ENCODE measurements around the gene IGLL1. TPM values are rescaled to one million over a fixed set of nuclear protein-coding genes. Genes with fewer than 3 reads are reported as not detected.
"Not testable (repeated sequence)": the region's sequence is repeated elsewhere in the genome, so short reads cannot be mapped to it uniquely, and the experiment has no call there.

The IGLL1 gene
- total RNA-seq, 2 experiments from 2014 or later = not detected

GRCh38 chr22:23541849-23542281, 38.2 kb downstream of the IGLL1 start:
- H3K4me1 ChIP-seq (ENCODE audit: insufficient read depth, low read length, poor library complexity, severe bottlenecking); BruUV-seq (replicated peaks); H3K36me3 ChIP-seq (ENCODE audit: insufficient read depth, low read length); H3K9me2 ChIP-seq (ENCODE audit: insufficient read depth, low read length); POLR2A ChIA-PET; H3K4me2 ChIP-seq (ENCODE audit: low read length); H3K9me3 ChIP-seq (ENCODE audit: low read length); H3K4me3 ChIP-seq (ENCODE audit: low read depth, low read length, poor library complexity, severe bottlenecking); H3K27ac ChIP-seq (ENCODE audit: low read depth, low read length, poor library complexity, severe bottlenecking); CTCF ChIA-PET (ENCODE audit: unreplicated experiment); H3K79me2 ChIP-seq (ENCODE audit: insufficient read depth, low read depth, low read length); H4K20me1 ChIP-seq (ENCODE audit: insufficient read depth, low read length); H2AFZ ChIP-seq (ENCODE audit: low read length): not testable (repeated sequence)
- peak; percentile 84 for TF ChIP-seq CTCF (conservative IDR thresholded peaks at IDR 0.05; ENCODE audit: low read length)
- intact Hi-C loops (cut with micrococcal nuclease; ENCODE audit: unreplicated experiment) = loop anchor here (1.0 to 5.0 kb wide), 3 partner anchors 49 to 306 kb away; partner anchors contain the start of gene CHCHD10
- peak; percentile 53 for DNase-seq (ENCODE audit: low spot score)

- peaks cover 18% of the 10 kb centered on the region for H3K4me1 ChIP-seq (ENCODE audit: insufficient read depth, low read length, poor library complexity, severe bottlenecking)
- H3K36me3 ChIP-seq (ENCODE audit: insufficient read depth, low read length); POLR2A ChIA-PET; H3K4me3 ChIP-seq (ENCODE audit: low read depth, low read length, poor library complexity, severe bottlenecking); H2AFZ ChIP-seq (ENCODE audit: low read length); CTCF ChIA-PET (ENCODE audit: unreplicated experiment); H3K4me2 ChIP-seq (ENCODE audit: low read length); BruUV-seq (replicated peaks); H3K9me2 ChIP-seq (ENCODE audit: insufficient read depth, low read length); H4K20me1 ChIP-seq (ENCODE audit: insufficient read depth, low read length); H3K27ac ChIP-seq (ENCODE audit: low read depth, low read length, poor library complexity, severe bottlenecking); DNase-seq (ENCODE audit: low spot score); H3K79me2 ChIP-seq (ENCODE audit: insufficient read depth, low read depth, low read length); H3K9me3 ChIP-seq (ENCODE audit: low read length): not testable (repeated sequence)
- intact Hi-C loops (cut with micrococcal nuclease; ENCODE audit: unreplicated experiment) = loop anchor here (1.0 to 5.0 kb wide), 3 partner anchors 50 to 307 kb away; partner anchors contain the start of gene CHCHD10
These were observed 39.3 kb downstream of the IGLL1 start for GRCh38 chr22:23540837-23541236.

- H4K20me1 ChIP-seq (ENCODE audit: insufficient read depth, low read length); POLR2A ChIA-PET; H3K4me3 ChIP-seq (ENCODE audit: low read depth, low read length, poor library complexity, severe bottlenecking); H3K27ac ChIP-seq (ENCODE audit: low read depth, low read length, poor library complexity, severe bottlenecking); DNase-seq (ENCODE audit: low spot score); H2AFZ ChIP-seq (ENCODE audit: low read length); BruUV-seq (replicated peaks); H3K9me3 ChIP-seq (ENCODE audit: low read length); CTCF ChIA-PET (ENCODE audit: unreplicated experiment); H3K36me3 ChIP-seq (ENCODE audit: insufficient read depth, low read length); H3K4me2 ChIP-seq (ENCODE audit: low read length); H3K9me2 ChIP-seq (ENCODE audit: insufficient read depth, low read length); H3K79me2 ChIP-seq (ENCODE audit: insufficient read depth, low read depth, low read length): not testable (repeated sequence)
- H3K4me1 ChIP-seq (ENCODE audit: insufficient read depth, low read length, poor library complexity, severe bottlenecking) = peaks cover 28% of the 10 kb centered on the region
- intact Hi-C loops (cut with micrococcal nuclease; ENCODE audit: unreplicated experiment) = loop anchor here (1.0 to 5.0 kb wide), 3 partner anchors 138 to 227 kb away; partner anchors contain the start of gene CHCHD10
These were observed 40.3 kb downstream of the IGLL1 start for GRCh38 chr22:23539839-23540198.

- ChIA-PET CTCF (ENCODE audit: unreplicated experiment) (no interaction called here), POLR2A (no interaction called here)
- Histone ChIP-seq H3K9me2 (ENCODE audit: insufficient read depth, low read length) (no peaks in the 10 kb centered on the region), H3K4me2 (ENCODE audit: low read length) (peak overlapping the region; percentile 4; the same call in 1 of the 2 replicates), H3K9me3 (ENCODE audit: low read length) (no peaks in the 10 kb centered on the region), H3K4me3 (ENCODE audit: low read depth, low read length, poor library complexity, severe bottlenecking) (no peak overlapping the region), H4K20me1 (ENCODE audit: insufficient read depth, low read length) (no peaks in the 10 kb centered on the region), H3K36me3 (ENCODE audit: insufficient read depth, low read length) (no peaks in the 10 kb centered on the region), H3K79me2 (ENCODE audit: insufficient read depth, low read depth, low read length) (no peaks in the 10 kb centered on the region), H3K27ac (ENCODE audit: low read depth, low read length, poor library complexity, severe bottlenecking) (no peak overlapping the region), H3K4me1 (ENCODE audit: insufficient read depth, low read length, poor library complexity, severe bottlenecking) (peaks cover 29% of the 10 kb centered on the region), H2AFZ (ENCODE audit: low read length) (peak overlapping the region; percentile 53; the same call in 1 of the 2 replicates)
- DNase-seq (ENCODE audit: low spot score) = peak; percentile 92
- intact Hi-C loops (cut with micrococcal nuclease; ENCODE audit: unreplicated experiment) = loop anchor here (1.0 to 5.0 kb wide), 2 partner anchors 137 to 217 kb away; no protein-coding TSS in a partner anchor
- BruUV-seq (replicated peaks) = no TSS peak
- TF ChIP-seq EZH2phosphoT487 (IDR thresholded peaks at IDR 0.05; ENCODE audit: borderline replicate concordance, low read depth, low read length) (no peak), CTCF (conservative IDR thresholded peaks at IDR 0.05; ENCODE audit: low read length) (peak; percentile 84)
These were observed 40.8 kb downstream of the IGLL1 start for GRCh38 chr22:23539135-23539838.

GRCh38 chr22:23538696-23539030, 41.4 kb downstream of the IGLL1 start:
- H3K27ac ChIP-seq (ENCODE audit: low read depth, low read length, poor library complexity, severe bottlenecking); H3K79me2 ChIP-seq (ENCODE audit: insufficient read depth, low read depth, low read length); BruUV-seq (replicated peaks); H3K36me3 ChIP-seq (ENCODE audit: insufficient read depth, low read length); DNase-seq (ENCODE audit: low spot score); H3K9me2 ChIP-seq (ENCODE audit: insufficient read depth, low read length); CTCF ChIA-PET (ENCODE audit: unreplicated experiment); H2AFZ ChIP-seq (ENCODE audit: low read length); H4K20me1 ChIP-seq (ENCODE audit: insufficient read depth, low read length); H3K4me2 ChIP-seq (ENCODE audit: low read length); H3K4me3 ChIP-seq (ENCODE audit: low read depth, low read length, poor library complexity, severe bottlenecking); H3K9me3 ChIP-seq (ENCODE audit: low read length): not testable (repeated sequence)
- POLR2A ChIA-PET = interaction anchor here (0.6 kb wide), 1 partner anchor 161 kb away, joined by 3 read pairs; no protein-coding TSS in a partner anchor
- intact Hi-C loops (cut with micrococcal nuclease; ENCODE audit: unreplicated experiment) = loop anchor here (1.0 to 5.0 kb wide), 2 partner anchors 136 to 216 kb away; no protein-coding TSS in a partner anchor
- peaks cover 31% of the 10 kb centered on the region for H3K4me1 ChIP-seq (ENCODE audit: insufficient read depth, low read length, poor library complexity, severe bottlenecking)
